K562 (cell line): Measurements from ENCODE around the gene FDX2. TPM values are rescaled to one million over a fixed set of nuclear protein-coding genes. Genes with fewer than 3 reads are reported as not detected.

Experiments
- ATAC-seq: fragments of 200-7000 bp; cut with Tn5 transposase; 3 replicates; pipeline ENCODE4 v1.9.1; 2020; ENCODE audit warnings: moderate library complexity
- BruUV-seq: library from RNA; stranded (reverse); fragments of 400-500 nt; replicated peaks from 2 replicates; lab custom pipeline; 2021; lab: Mats Ljungman, UMichigan
- CTCF ChIA-PET: fragments of 300-600 bp; formaldehyde crosslinking; extraction: SDS; loops from one replicate; lab custom pipeline; 2021; ENCODE audit warnings: low intra/inter-chr PET ratio; lab: Yijun Ruan, JAX
- POLR2A ChIA-PET: fragments of 300-600, 350-650 bp; sonication (Branson Sonifier 250); formaldehyde crosslinking; extraction: SDS; loops from one replicate; lab custom pipeline; 2021; ENCODE audit warnings: antibody characterized with exemption, inconsistent platforms; lab: Yijun Ruan, JAX
- DNase-seq, 4 experiments: peaks; one replicate each; pipeline versions ENCODE4 v3.0.0 to v3.0.0-alpha.2; 2011 to 2018; ENCODE audit warnings: low spot score in 3 of 4, mixed read lengths in 3 of 4; ENCODE audit errors: extremely low read depth in 1 of 4
- FAIRE-seq: peaks from 2 replicates; lab custom pipeline; 2011; peaks lifted over from hg19 to GRCh38; lab: Jason Lieb, UNC
- H2AFZ ChIP-seq: 2 replicates; pipeline ENCODE4 v1.6.0; 2011; ENCODE audit warnings: low read depth, low read length, control low read depth, inconsistent platforms
- H3K27ac ChIP-seq: fragments of 200-600 bp; 3 replicates; pipeline ENCODE4 v1.8.0; 2011; ENCODE audit warnings: low read depth, mild to moderate bottlenecking, control low read depth, inconsistent platforms, low read length, moderate library complexity, mixed read lengths; ENCODE audit errors: extremely low read depth
- H3K27me3 ChIP-seq, 2 experiments: fragments of 300-600 bp in 1 of 2; 2 replicates in 1 of 2; 3 replicates in 1 of 2; pipeline versions ENCODE4 v1.6.0 to v1.8.0; 2011; ENCODE audit warnings: inconsistent platforms in 2 of 2, low read length in 2 of 2, mild to moderate bottlenecking in 1 of 2, mixed read lengths in 1 of 2, moderate library complexity in 1 of 2; ENCODE audit not compliant: control insufficient read depth in 2 of 2, insufficient read depth in 2 of 2
- H3K36me3 ChIP-seq: fragments of 300-600 bp; 3 replicates; pipeline ENCODE4 v1.8.0; 2011; ENCODE audit warnings: mild to moderate bottlenecking, low read length, inconsistent platforms; ENCODE audit not compliant: control insufficient read depth, insufficient read depth
- H3K4me1 ChIP-seq, 2 experiments: fragments of 200-600 bp in 1 of 2; replicated peaks in 1 of 2; 2 replicates in 1 of 2; 3 replicates in 1 of 2; pipeline versions ENCODE4 v1.5.1 to v1.8.0; 2011; ENCODE audit warnings: inconsistent platforms in 2 of 2, low read length in 2 of 2, mild to moderate bottlenecking in 1 of 2, mixed read lengths in 1 of 2, moderate library complexity in 1 of 2; ENCODE audit not compliant: control insufficient read depth in 2 of 2, insufficient read depth in 2 of 2
- H3K4me2 ChIP-seq: 2 replicates; pipeline ENCODE4 v1.6.1; 2011; ENCODE audit warnings: low read length, control low read depth, inconsistent platforms, mixed read lengths; ENCODE audit not compliant: insufficient read depth
- H3K4me3 ChIP-seq: fragments of 200-600 bp; sonication (generic), shearing (Covaris generic); 2 replicates; pipeline ENCODE4 v1.5.1; 2016; ENCODE audit warnings: control low read depth, inconsistent platforms
- H3K79me2 ChIP-seq: fragments of 200-600 bp; 3 replicates; pipeline ENCODE4 v1.8.0; 2011; ENCODE audit warnings: low read length, inconsistent platforms; ENCODE audit not compliant: control insufficient read depth, insufficient read depth
- H3K9ac ChIP-seq, 2 experiments: 2 replicates each; pipeline versions ENCODE4 v1.6.0 to v1.6.1; 2011; ENCODE audit warnings: low read depth in 2 of 2, low read length in 2 of 2, control low read depth in 1 of 2, inconsistent platforms in 1 of 2, mild to moderate bottlenecking in 1 of 2, mixed read lengths in 1 of 2; ENCODE audit not compliant: insufficient read depth in 1 of 2
- H3K9me1 ChIP-seq: one replicate; pipeline ENCODE4 v1.6.0; 2011; ENCODE audit warnings: inconsistent platforms, mild to moderate bottlenecking, low read length, moderate library complexity; ENCODE audit not compliant: control insufficient read depth, insufficient read depth
- H3K9me3 ChIP-seq: replicated peaks from 2 replicates; pipeline ENCODE4 v1.5.1; 2011; ENCODE audit warnings: low read depth, low read length, inconsistent platforms; ENCODE audit not compliant: control insufficient read depth, insufficient read depth
- H4K20me1 ChIP-seq: replicated peaks from 2 replicates; pipeline ENCODE4 v1.6.1; 2011; ENCODE audit warnings: low read length, inconsistent platforms, mixed read lengths; ENCODE audit not compliant: control insufficient read depth, insufficient read depth
- BMI1 ChIP-seq: fragments of 150-350 bp; IDR thresholded peaks from 2 replicates; pipeline ENCODE4 v1.6.1; 2014; ENCODE audit warnings: low read length
- BRD9 ChIP-seq: fragments of 450-650 bp; IDR thresholded peaks from 2 replicates; pipeline ENCODE4 v1.6.1; 2018; ENCODE audit warnings: low read depth; ENCODE audit not compliant: partially characterized antibody
- KAT8 ChIP-seq: fragments of 450-650 bp; IDR thresholded peaks from 2 replicates; pipeline ENCODE4 v1.6.1; 2016; ENCODE audit warnings: low read depth, mild to moderate bottlenecking
- MCM2 ChIP-seq: fragments of 450-650 bp; IDR thresholded peaks from 2 replicates; pipeline ENCODE4 v1.6.1; 2017; ENCODE audit warnings: low read depth, mild to moderate bottlenecking
- NCOR1 ChIP-seq: fragments of 450-650 bp; IDR thresholded peaks from 2 replicates; pipeline ENCODE4 v1.6.1; 2016; ENCODE audit warnings: mild to moderate bottlenecking, moderate library complexity
- NFATC3 ChIP-seq: fragments of 450-650 bp; IDR thresholded peaks from 2 replicates; pipeline ENCODE4 v1.6.1; 2017; ENCODE audit warnings: mild to moderate bottlenecking
- NFIC ChIP-seq: fragments of 450-650 bp; IDR thresholded peaks from 2 replicates; pipeline ENCODE4 v1.6.1; 2017; ENCODE audit warnings: mild to moderate bottlenecking, inconsistent platforms
- PTRF ChIP-seq: fragments of 450-650 bp; IDR thresholded peaks from 2 replicates; pipeline ENCODE4 v1.6.1; 2016; ENCODE audit warnings: mild to moderate bottlenecking, missing genetic modification characterization, missing compliant biosample characterization
- SP2 ChIP-seq: IDR thresholded peaks from 2 replicates; pipeline ENCODE4 v1.6.1; 2011; ENCODE audit warnings: mild to moderate bottlenecking, low read depth, low read length, moderate library complexity; ENCODE audit not compliant: poor library complexity, severe bottlenecking; ENCODE audit errors: extremely low read depth
- SRSF1 ChIP-seq: fragments of 200-400 bp; formaldehyde crosslinking; IDR thresholded peaks from 2 replicates; pipeline ENCODE4 v1.6.1; 2017; ENCODE audit warnings: mild to moderate bottlenecking, low read depth, low read length, moderate library complexity
- U2AF2 ChIP-seq: fragments of 200-400 bp; formaldehyde crosslinking; optimal IDR thresholded peaks from 2 replicates; pipeline ENCODE3; 2017; ENCODE audit warnings: low read depth, mild to moderate bottlenecking, low read length
- ZNF143 ChIP-seq: sonication (generic); formaldehyde crosslinking; IDR thresholded peaks from 2 replicates; pipeline ENCODE4 v1.9.0; 2022; ENCODE audit warnings: mild to moderate bottlenecking, missing genetic modification reagents
- WGBS: fragments of 100-300 bp; shearing (Covaris generic); methylation state at CpG from one replicate; pipeline ENCODE4 v1.1.6; 2016; ENCODE audit warnings: low coverage, mixed read lengths; ENCODE audit not compliant: insufficient coverage; ENCODE audit errors: missing lambda C conversion rate; 5-methylcytosine and 5-hydroxymethylcytosine counted together
- in situ Hi-C: fragments of 300-500 bp; cut with MboI; formaldehyde crosslinking; loops from 4 replicates; pipeline ENCODE4 v1.15.0; 2018; ENCODE audit warnings: inconsistent platforms, mixed read lengths
- intact Hi-C: fragments of 100-400 bp; cut with micrococcal nuclease; formaldehyde crosslinking; loops from 2 replicates; pipeline ENCODE4 v1.14.2; 2022
- polyA plus RNA-seq, 8 experiments: library from polyadenylated mRNA; depleted of rRNA in 4 of 8; stranded (reverse) in 5 of 8; unstranded in 3 of 8; fragments of >200 nt; fragmentation: Nextera tagmentation in 2 of 8; fragmentation: Illumina TruSeq in 1 of 8; extraction: Ambion mirVana in 2 of 8; extraction: Trizol in 1 of 8; gene quantifications; 2 replicates each; pipeline versions ENCODE4 v1.2.1 to v1.2.3, GENCODE V29; 2011 to 2014; ENCODE audit warnings: inconsistent platforms in 1 of 8, missing spikeins in 1 of 8
- total RNA-seq, 7 experiments: library from RNA; depleted of rRNA in 6 of 7; stranded (reverse); fragments of >200 nt in 6 of 7; fragmentation: Illumina TruSeq in 2 of 7; extraction: Trizol in 2 of 7; gene quantifications; 2 replicates each; pipeline versions ENCODE4 v1.2.1 to v1.2.3, GENCODE V29; 2011 to 2021; ENCODE audit warnings: low replicate concordance in 1 of 7
- TF ChIP-seq, protein P1 (sequence below): sonication (generic); formaldehyde crosslinking; IDR thresholded peaks from 2 replicates; pipeline ENCODE4 v1.8.1; 2023; ENCODE audit warnings: mild to moderate bottlenecking, missing genetic modification reagents
- TF ChIP-seq, protein P2 (sequence below): fragments of 450-650 bp; IDR thresholded peaks from 2 replicates; pipeline ENCODE4 v1.6.1; 2018; ENCODE audit not compliant: partially characterized antibody

FDX2 gene
- total and polyA plus RNA-seq, 9 of the 15 experiments (the other 6 are each of a cell fraction or from before 2014, with no cell fraction given) = 2.5 to 49.8 (median 29.7) TPM

DNA sequence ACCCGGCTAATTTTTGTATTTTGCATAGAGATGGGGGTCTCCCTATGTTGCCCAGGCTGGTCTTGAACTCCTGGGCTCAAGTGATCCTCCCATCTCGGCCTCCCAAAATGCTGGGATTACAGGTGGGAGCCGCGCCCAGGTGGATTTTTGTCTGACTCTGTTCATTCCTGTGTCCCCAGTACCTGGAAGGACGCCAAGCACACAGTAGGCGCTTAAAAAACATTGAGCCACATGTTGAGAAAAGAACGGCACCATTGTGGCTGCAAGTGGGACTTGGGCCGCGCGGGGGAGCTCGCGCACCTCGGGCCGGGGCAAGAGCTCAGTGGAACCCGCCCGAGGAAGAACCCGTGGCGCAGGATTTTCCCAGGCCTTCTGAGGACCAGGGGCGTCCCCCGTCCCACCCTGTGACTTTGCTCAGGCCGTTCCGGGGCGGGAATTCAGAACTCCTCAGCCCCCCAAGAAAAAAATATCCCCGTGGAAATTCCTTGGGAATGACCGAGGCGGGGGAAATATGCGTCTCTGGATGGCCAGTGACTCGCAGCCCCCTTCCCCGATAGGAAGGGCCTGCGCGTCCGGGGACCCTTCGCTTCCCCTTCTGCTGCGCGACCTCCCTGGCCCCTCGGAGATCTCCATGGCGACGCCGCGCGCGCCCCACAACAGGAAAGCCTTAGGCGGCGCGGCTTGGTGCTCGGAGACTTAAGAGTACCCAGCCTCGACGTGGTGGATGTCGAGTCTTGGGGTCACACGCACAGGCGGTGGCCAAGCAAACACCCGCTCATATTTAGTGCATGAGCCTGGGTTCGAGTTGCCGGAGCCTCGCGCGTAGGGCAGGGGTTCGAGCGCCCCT lies 46.3 kb downstream of the FDX2 start (continued):
- no peak for TF ChIP-seq MCM2
- no peak for TF ChIP-seq KAT8
- TF ChIP-seq, protein P1, sequence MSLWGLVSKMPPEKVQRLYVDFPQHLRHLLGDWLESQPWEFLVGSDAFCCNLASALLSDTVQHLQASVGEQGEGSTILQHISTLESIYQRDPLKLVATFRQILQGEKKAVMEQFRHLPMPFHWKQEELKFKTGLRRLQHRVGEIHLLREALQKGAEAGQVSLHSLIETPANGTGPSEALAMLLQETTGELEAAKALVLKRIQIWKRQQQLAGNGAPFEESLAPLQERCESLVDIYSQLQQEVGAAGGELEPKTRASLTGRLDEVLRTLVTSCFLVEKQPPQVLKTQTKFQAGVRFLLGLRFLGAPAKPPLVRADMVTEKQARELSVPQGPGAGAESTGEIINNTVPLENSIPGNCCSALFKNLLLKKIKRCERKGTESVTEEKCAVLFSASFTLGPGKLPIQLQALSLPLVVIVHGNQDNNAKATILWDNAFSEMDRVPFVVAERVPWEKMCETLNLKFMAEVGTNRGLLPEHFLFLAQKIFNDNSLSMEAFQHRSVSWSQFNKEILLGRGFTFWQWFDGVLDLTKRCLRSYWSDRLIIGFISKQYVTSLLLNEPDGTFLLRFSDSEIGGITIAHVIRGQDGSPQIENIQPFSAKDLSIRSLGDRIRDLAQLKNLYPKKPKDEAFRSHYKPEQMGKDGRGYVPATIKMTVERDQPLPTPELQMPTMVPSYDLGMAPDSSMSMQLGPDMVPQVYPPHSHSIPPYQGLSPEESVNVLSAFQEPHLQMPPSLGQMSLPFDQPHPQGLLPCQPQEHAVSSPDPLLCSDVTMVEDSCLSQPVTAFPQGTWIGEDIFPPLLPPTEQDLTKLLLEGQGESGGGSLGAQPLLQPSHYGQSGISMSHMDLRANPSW = peak; percentile 46; the same call in 1 of the 2 replicates
- no peak for TF ChIP-seq SP2
- TF ChIP-seq NCOR1 = no peak

DNA sequence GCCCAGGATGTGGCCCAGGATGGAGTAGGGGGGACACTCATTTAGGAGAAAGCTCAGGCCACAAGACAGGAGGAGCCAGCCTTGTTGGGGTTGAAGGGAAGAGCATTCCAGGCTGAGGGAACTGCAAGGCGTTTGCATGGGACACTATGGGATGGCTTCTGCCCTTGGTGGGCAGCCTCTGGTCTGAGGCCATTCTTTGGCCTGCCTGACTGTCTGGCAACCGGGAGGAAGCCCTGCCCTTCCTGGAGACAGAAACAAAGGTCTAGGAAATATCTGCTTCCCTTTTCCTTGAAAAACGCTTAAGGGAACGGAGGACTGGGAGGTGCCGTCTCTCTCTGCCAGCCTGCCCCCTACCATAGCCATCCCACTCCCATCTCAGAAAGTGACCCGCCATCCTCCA lies 47.7 kb downstream of the FDX2 start:
- peaks cover 5% of the 10 kb centered on the region; the same call in 1 of the 3 replicates for H3K36me3 ChIP-seq
- FAIRE-seq (no peak), ATAC-seq (no peak), DNase-seq (no peak)
- 0 out of 2 replicates have a peak overlapping the region, but pooled peaks have one; percentile 8 for H2AFZ ChIP-seq
- in situ Hi-C loops (no loop called here), intact Hi-C loops (no loop called here)
- no peak overlapping the region for H3K27ac ChIP-seq
- H3K79me2 ChIP-seq = peaks cover 30% of the 10 kb centered on the region
- POLR2A ChIA-PET = interaction anchor here (0.6 to 1.1 kb wide), 2 partner anchors 43 to 115 kb away, joined by 3 read pairs; no protein-coding TSS in a partner anchor
- H3K4me1 ChIP-seq = peaks cover 16 to 33% of the 10 kb centered on the region in 2 experiments; a peak in 4 of 5 replicates
- no peaks in the 10 kb centered on the region for H3K27me3 ChIP-seq
- no TSS peak for BruUV-seq
- 61% methylated on average over 6 of the region's 6 CpGs for WGBS
- no peaks in the 10 kb centered on the region for H3K9me1 ChIP-seq
- no peaks in the 10 kb centered on the region for H3K9me3 ChIP-seq
- H4K20me1 ChIP-seq = no peaks in the 10 kb centered on the region
- CTCF ChIA-PET = interaction anchor here (1.2 to 3.9 kb wide), 2 partner anchors 21 to 121 kb away, joined by 3 to 77 read pairs; no protein-coding TSS in a partner anchor
- H3K9ac ChIP-seq = peak overlapping the region in 1 of 2 experiments; percentile 61; a peak in 2 of 4 replicates
- H3K4me3 ChIP-seq = no peak overlapping the region
- H3K4me2 ChIP-seq = no peak overlapping the region
- TF ChIP-seq BRD9 (no peak), SRSF1 (no peak), NFATC3 (no peak), BMI1 (no peak), NFIC (no peak), PTRF (tag) (no peak), U2AF2 (no peak), ZNF143 (no peak)
- TF ChIP-seq, protein P2, sequence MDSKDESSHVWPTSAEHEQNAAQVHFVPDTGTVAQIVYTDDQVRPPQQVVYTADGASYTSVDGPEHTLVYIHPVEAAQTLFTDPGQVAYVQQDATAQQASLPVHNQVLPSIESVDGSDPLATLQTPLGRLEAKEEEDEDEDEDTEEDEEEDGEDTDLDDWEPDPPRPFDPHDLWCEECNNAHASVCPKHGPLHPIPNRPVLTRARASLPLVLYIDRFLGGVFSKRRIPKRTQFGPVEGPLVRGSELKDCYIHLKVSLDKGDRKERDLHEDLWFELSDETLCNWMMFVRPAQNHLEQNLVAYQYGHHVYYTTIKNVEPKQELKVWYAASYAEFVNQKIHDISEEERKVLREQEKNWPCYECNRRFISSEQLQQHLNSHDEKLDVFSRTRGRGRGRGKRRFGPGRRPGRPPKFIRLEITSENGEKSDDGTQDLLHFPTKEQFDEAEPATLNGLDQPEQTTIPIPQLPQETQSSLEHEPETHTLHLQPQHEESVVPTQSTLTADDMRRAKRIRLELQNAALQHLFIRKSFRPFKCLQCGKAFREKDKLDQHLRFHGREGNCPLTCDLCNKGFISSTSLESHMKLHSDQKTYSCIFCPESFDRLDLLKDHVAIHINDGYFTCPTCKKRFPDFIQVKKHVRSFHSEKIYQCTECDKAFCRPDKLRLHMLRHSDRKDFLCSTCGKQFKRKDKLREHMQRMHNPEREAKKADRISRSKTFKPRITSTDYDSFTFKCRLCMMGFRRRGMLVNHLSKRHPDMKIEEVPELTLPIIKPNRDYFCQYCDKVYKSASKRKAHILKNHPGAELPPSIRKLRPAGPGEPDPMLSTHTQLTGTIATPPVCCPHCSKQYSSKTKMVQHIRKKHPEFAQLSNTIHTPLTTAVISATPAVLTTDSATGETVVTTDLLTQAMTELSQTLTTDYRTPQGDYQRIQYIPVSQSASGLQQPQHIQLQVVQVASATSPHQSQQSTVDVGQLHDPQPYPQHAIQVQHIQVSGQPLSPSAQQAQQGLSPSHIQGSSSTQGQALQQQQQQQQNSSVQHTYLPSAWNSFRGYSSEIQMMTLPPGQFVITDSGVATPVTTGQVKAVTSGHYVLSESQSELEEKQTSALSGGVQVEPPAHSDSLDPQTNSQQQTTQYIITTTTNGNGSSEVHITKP = no peak
